ENCODE measurements around the gene FOXP2. TPM values are rescaled to one million over a fixed set of nuclear protein-coding genes. Genes with fewer than 3 reads are reported as not detected.

Gene FOXP2
- total RNA-seq, 1 donor from 2014 or later, result 7.6 TPM

- Histone ChIP-seq H3K9me3 (no peaks in the 10 kb centered on the region), H3K27me3 (no peaks in the 10 kb centered on the region), H3K27ac (no peak overlapping the region), H3K4me1 (no peaks in the 10 kb centered on the region), H3K36me3 (no peaks in the 10 kb centered on the region), H3K4me3 (no peak overlapping the region)
- no peak for DNase-seq
- ATAC-seq, result no peak
- no peak for TF ChIP-seq CTCF (IDR thresholded peaks at IDR 0.05)
- intact Hi-C loops (cut with DNase I), result no loop called here
Measured at GRCh38 chr7:114417290-114417689, 2.7 kb downstream of the FOXP2 start.

- intact Hi-C loops (cut with DNase I), result no loop called here
- H3K4me1 ChIP-seq, result no peaks in the 10 kb centered on the region
- no peaks in the 10 kb centered on the region for H3K27me3 ChIP-seq
- DNase-seq, result no peak
- H3K27ac ChIP-seq, result no peak overlapping the region
- no peak for TF ChIP-seq CTCF (IDR thresholded peaks at IDR 0.05)
- no peaks in the 10 kb centered on the region for H3K36me3 ChIP-seq
- no peak for ATAC-seq
- no peak overlapping the region for H3K4me3 ChIP-seq
- H3K9me3 ChIP-seq, result no peaks in the 10 kb centered on the region
Measured at GRCh38 chr7:114418117-114418516, 3.5 kb downstream of the FOXP2 start.

GRCh38 chr7:114419441-114420272 lies 5.0 kb downstream of the FOXP2 start:
- DNase-seq (no peak), ATAC-seq (no peak)
- H3K9me3 ChIP-seq, result no peaks in the 10 kb centered on the region
- no peaks in the 10 kb centered on the region for H3K4me1 ChIP-seq
- H3K27ac ChIP-seq, result no peak overlapping the region
- TF ChIP-seq CTCF (IDR thresholded peaks at IDR 0.05), result no peak
- H3K27me3 ChIP-seq, result no peaks in the 10 kb centered on the region
- no peak overlapping the region for H3K4me3 ChIP-seq
- intact Hi-C loops (cut with DNase I), result no loop called here
- no peaks in the 10 kb centered on the region for H3K36me3 ChIP-seq

- H3K4me1 ChIP-seq, result no peaks in the 10 kb centered on the region
- H3K27ac ChIP-seq, result no peak overlapping the region
- no peaks in the 10 kb centered on the region for H3K27me3 ChIP-seq
- intact Hi-C loops (cut with DNase I), result no loop called here
- no peaks in the 10 kb centered on the region for H3K9me3 ChIP-seq
- H3K36me3 ChIP-seq, result no peaks in the 10 kb centered on the region
- no peak for TF ChIP-seq CTCF (IDR thresholded peaks at IDR 0.05)
- no peak for ATAC-seq
- DNase-seq, result no peak
- H3K4me3 ChIP-seq, result no peak overlapping the region
Measured at GRCh38 chr7:114422507-114423501, 8.2 kb downstream of the FOXP2 start.

GRCh38 chr7:114426382-114426781 lies 11.8 kb downstream of the FOXP2 start:
- Histone ChIP-seq H3K27me3 (no peaks in the 10 kb centered on the region), H3K4me3 (no peak overlapping the region), H3K9me3 (no peaks in the 10 kb centered on the region), H3K36me3 (no peaks in the 10 kb centered on the region), H3K4me1 (no peaks in the 10 kb centered on the region), H3K27ac (no peak overlapping the region)
- intact Hi-C loops (cut with DNase I), result no loop called here
- DNase-seq, result no peak
- TF ChIP-seq CTCF (IDR thresholded peaks at IDR 0.05), result no peak
- ATAC-seq, result no peak
